ENCODE measurements around the gene NUDT22. TPM values are rescaled to one million over a fixed set of nuclear protein-coding genes. Genes with fewer than 3 reads are reported as not detected.

NUDT22 gene
- total RNA-seq, 2 donors from 2014 or later, result 78.6 to 92.9 TPM

DNA sequence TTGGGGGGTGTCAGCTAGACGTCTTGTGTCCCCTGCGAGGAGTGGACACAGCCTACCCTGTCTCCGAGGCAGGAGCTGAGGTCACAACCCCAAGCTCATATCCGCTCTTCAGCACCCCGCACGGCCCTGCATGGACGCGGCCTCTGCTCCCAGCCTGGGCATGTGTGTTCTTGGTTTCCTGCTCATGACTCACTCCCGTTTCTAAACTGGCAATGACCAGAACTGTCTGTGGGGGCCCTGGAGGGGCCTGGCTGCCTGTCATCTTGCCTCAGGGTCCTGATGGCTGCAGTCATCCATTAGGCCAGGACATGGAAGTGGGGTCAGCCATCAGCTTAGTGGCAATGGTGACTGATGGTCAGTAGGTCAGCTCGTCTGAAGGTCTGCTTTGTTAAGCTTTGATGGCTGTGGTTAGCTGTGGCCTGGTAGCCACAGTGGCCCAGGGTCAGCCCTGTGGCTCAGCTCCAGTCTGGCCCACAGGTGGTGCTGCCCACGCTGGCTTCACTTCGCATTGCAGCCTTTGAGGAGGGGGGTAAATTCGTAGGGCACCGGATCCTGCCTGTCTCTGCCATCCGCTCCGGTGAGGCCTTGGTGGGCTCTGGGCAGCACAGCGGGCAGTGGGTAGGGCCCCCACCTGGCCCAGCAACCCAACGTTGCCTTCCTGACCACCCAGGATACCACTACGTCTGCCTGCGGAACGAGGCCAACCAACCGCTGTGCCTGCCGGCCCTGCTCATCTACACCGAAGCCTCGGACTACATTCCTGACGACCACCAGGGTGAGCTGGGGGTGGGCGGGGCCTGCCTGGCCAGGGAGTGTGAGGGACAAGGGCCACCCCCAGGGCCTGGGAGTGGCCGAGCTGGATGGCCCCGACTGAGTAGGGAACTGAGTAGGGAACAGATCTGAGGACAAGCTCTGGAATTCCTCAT, 37.2 kb downstream of the NUDT22 start:
- Mint-ChIP-seq H3K27ac (no peak overlapping the region), H3K9me3 (no peaks in the 10 kb centered on the region), H3K4me3 (no peak overlapping the region), H3K4me1 (ENCODE audit: low read depth) (peaks cover 19% of the 10 kb centered on the region), H3K27me3 (ENCODE audit: low read depth) (no peaks in the 10 kb centered on the region), H3K36me3 (ENCODE audit: insufficient read depth in 2 of 2) (peaks cover 2% of the 10 kb centered on the region in 2 donors)
- no peak for ATAC-seq (replicated peaks in 1 of 2)
- no peak for DNase-seq

DNA sequence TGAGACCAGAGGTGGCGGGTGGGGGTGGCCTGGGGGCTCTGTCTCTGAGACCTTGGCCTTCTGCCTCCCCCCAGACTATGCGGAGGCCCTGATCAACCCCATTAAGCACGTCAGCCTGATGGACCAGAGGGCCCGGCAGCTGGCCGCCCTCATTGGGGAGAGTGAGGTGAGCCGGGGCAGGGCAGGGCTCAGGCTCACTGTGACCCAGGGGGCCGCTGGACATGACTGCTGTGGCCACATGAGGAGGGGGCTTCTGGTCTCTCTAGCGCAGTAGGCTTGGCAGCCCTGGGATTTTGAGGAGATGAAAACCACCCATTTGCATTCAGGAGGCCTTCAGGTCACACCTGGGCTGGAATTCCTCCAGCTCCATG, 37.9 kb downstream of the NUDT22 start:
- H3K27ac Mint-ChIP-seq, result no peak overlapping the region
- peaks cover 2 to 3% of the 10 kb centered on the region in 2 donors for H3K36me3 Mint-ChIP-seq (ENCODE audit: insufficient read depth in 2 of 2)
- ATAC-seq (replicated peaks in 1 of 2), result no peak
- no peak for DNase-seq
- no peaks in the 10 kb centered on the region for H3K9me3 Mint-ChIP-seq
- H3K4me3 Mint-ChIP-seq, result no peak overlapping the region
- H3K27me3 Mint-ChIP-seq (ENCODE audit: low read depth), result no peaks in the 10 kb centered on the region
- peaks cover 26% of the 10 kb centered on the region for H3K4me1 Mint-ChIP-seq (ENCODE audit: low read depth)

DNA sequence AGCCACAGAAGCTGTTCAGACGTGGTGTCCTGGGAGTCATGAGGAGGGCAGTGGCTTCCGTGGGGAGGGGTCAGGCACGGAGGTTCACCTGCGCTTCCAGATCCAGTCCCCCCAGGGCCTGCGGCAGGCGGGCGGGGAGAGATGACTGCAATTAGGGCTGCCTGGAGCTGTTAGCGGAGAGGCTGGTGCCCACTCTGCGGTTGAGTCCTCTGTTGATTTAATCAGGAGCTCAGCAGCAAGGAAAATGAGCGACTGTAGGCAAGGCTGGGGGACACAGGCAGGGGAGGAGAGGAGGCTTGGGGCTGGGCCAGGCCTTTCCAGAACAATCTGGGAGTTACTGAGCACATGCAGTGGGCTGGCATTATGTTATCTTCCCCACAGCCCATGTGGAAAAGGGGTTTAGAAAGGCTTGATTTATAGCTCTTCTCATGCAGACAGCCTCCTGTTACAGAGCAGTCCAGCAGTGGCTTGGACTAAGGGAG, 38.3 kb downstream of the NUDT22 start:
- no peak for ATAC-seq (replicated peaks in 1 of 2)
- no peak overlapping the region for H3K27ac Mint-ChIP-seq
- no peak overlapping the region for H3K4me3 Mint-ChIP-seq
- no peak for DNase-seq
- no peaks in the 10 kb centered on the region for H3K9me3 Mint-ChIP-seq
- H3K27me3 Mint-ChIP-seq (ENCODE audit: low read depth), result no peaks in the 10 kb centered on the region
- H3K36me3 Mint-ChIP-seq (ENCODE audit: insufficient read depth in 2 of 2), result peaks cover 2 to 6% of the 10 kb centered on the region in 2 donors
- peaks cover 25% of the 10 kb centered on the region for H3K4me1 Mint-ChIP-seq (ENCODE audit: low read depth)

DNA sequence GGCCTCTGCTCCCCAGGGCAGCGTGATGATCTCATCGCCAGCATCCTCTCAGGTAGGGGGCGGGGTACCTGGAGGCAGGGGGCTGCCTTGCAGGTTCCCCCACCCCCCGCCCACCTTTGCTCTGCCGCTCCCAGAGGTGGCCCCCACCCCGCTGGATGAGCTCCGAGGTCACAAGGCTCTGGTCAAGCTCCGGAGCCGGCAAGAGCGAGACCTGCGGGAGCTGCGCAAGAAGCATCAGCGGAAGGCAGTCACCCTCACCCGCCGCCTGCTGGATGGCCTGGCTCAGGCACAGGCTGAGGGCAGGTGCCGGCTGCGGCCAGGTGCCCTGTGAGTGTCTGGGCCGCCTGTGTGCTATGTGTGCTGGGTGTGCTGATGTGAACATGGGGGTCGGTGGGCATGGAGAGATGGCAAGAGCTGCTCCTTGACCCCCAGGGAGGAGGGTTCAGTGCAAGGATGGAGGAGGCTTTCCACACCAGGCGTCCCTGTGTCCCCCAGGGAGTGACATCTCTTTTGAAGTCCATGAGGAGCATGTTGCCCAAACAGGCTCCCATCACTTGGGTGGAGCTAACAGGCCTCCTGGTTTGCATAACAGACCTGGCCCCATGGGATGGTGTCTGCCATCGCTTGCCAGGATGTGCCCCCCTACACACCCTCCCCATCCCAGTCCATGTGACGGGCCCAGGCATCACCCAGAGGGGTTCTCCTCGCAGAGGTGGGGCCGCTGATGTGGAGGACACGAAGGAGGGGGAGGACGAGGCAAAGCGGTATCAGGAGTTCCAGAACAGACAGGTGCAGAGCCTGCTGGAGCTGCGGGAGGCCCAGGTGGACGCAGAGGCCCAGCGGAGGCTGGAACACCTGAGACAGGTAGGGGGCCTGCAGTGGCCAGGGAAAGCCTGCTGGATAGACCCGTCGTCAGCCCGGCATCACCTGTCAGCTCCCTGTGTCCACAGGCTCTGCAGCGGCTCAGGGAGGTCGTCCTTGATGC, 39.4 kb downstream of the NUDT22 start:
- no peak overlapping the region for H3K4me3 Mint-ChIP-seq
- no peaks in the 10 kb centered on the region for H3K27me3 Mint-ChIP-seq (ENCODE audit: low read depth)
- no peak overlapping the region for H3K27ac Mint-ChIP-seq
- no peak for ATAC-seq (replicated peaks in 1 of 2)
- peaks cover 0 to 7% of the 10 kb centered on the region in 2 donors for H3K36me3 Mint-ChIP-seq (ENCODE audit: insufficient read depth in 2 of 2)
- no peak for DNase-seq
- H3K9me3 Mint-ChIP-seq, result no peaks in the 10 kb centered on the region
- peaks cover 20% of the 10 kb centered on the region for H3K4me1 Mint-ChIP-seq (ENCODE audit: low read depth)

DNA sequence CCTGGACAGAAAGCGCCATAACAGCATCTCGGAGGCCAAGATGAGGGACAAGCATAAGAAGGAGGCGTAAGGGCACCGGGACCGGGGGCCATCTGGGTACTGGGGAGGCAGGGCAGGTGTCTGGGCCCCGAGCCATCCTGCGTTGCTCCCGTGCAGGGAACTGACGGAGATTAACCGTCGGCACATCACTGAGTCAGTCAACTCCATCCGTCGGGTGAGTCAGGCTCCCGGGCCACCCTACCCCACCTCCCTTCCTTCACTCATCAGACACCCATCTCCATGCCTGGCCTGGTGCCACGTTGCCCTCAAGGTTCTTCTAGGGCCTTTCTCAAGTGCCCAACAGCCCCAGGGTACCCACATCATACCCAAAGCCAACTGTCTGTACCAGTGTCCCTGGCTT, 40.3 kb downstream of the NUDT22 start:
- H3K36me3 Mint-ChIP-seq (ENCODE audit: insufficient read depth in 2 of 2), result peaks cover 0 to 7% of the 10 kb centered on the region in 2 donors
- H3K27ac Mint-ChIP-seq, result no peak overlapping the region
- H3K27me3 Mint-ChIP-seq (ENCODE audit: low read depth), result no peaks in the 10 kb centered on the region
- H3K4me1 Mint-ChIP-seq (ENCODE audit: low read depth), result peaks cover 20% of the 10 kb centered on the region
- ATAC-seq (replicated peaks in 1 of 2), result no peak
- no peak for DNase-seq
- no peak overlapping the region for H3K4me3 Mint-ChIP-seq
- no peaks in the 10 kb centered on the region for H3K9me3 Mint-ChIP-seq

DNA sequence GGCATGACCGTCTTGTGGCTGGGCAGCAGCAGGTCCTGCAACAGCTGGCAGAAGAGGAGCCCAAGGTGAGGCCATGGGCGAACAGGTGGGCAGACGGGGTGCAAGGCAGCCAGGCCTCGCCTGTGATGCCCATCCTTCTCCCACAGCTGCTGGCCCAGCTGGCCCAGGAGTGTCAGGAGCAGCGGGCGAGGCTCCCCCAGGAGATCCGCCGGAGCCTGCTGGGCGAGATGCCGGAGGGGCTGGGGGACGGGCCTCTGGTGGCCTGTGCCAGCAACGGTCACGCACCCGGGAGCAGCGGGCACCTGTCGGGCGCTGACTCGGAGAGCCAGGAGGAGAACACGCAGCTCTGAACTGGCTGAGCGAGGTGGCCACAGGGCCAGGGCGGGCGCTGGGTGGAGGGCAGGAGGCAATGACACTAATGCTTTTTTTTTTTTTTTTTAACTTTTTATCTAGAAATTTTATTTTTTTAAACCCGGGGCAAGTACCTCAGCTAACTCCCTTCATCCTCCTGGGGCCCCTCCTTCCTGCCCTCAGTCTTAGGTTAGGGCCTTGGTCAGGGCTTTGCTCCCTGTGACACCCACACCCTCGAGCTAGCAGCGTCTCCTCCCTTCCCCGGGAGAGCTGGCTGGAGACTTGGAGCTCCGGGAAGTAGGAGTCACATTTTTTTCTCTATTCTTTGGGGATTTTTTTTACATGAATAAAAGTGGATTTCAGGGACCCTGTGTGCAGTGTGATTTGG, 41.3 kb downstream of the NUDT22 start:
- Mint-ChIP-seq H3K4me3 (peak overlapping the region; percentile 42 to 90), H3K27me3 (ENCODE audit: low read depth) (no peaks in the 10 kb centered on the region), H3K4me1 (ENCODE audit: low read depth) (peaks cover 27% of the 10 kb centered on the region), H3K27ac (no peak overlapping the region), H3K36me3 (ENCODE audit: insufficient read depth in 2 of 2) (peaks cover 0 to 7% of the 10 kb centered on the region in 2 donors), H3K9me3 (no peaks in the 10 kb centered on the region)
- ATAC-seq (replicated peaks in 1 of 2) (no peak), DNase-seq (no peak)

DNA sequence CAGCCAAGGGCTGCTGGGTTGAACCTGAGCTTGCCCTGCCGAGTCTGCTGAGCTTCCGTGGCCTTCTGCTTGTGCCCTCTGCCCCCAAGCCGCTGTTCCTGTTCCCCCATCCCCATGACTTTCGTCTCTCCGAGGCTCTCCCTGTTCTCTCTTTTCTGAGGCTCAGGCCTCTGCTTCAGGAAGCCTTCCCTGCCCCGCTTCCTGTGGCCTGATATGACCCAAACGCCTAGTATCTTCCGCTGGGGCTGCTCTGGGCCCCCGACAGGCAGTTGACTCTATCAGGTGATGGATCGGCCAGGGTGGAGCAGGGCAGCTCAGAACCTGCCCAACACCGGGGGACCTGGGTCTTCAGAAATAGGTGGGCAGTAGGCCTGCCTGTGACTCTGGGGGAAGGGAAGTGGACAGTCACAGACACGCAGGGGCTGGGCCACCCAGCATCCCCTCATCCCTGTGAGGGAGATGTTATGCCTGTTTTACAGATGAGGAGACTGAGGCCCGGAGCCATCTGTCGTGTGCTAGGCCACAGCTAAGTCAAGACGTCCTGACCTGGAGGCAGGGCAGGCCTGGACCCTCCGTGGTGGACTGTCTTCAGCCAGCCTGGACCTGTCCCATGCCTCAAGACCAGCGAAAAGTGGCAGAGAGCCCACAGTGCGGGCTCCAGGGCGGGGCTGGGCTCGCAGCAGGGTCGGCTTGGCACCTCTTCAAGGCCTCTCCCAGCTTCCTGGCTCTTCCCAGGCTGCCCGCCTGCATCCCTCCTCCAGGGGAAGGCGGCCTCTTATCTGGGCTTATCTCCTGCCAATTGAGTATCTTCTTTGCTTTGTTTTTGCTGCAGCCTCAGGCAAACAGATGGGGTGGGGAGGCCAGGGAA, 42.2 kb downstream of the NUDT22 start:
- ATAC-seq (replicated peaks in 1 of 2) (no peak), DNase-seq (no peak)
- Mint-ChIP-seq H3K4me3 (peak overlapping the region; percentile 90 to 100), H3K4me1 (ENCODE audit: low read depth) (peaks cover 29% of the 10 kb centered on the region), H3K27me3 (ENCODE audit: low read depth) (no peaks in the 10 kb centered on the region), H3K36me3 (ENCODE audit: insufficient read depth in 2 of 2) (peaks cover 0 to 7% of the 10 kb centered on the region in 2 donors), H3K27ac (peak overlapping the region; percentile 81), H3K9me3 (no peaks in the 10 kb centered on the region)

DNA sequence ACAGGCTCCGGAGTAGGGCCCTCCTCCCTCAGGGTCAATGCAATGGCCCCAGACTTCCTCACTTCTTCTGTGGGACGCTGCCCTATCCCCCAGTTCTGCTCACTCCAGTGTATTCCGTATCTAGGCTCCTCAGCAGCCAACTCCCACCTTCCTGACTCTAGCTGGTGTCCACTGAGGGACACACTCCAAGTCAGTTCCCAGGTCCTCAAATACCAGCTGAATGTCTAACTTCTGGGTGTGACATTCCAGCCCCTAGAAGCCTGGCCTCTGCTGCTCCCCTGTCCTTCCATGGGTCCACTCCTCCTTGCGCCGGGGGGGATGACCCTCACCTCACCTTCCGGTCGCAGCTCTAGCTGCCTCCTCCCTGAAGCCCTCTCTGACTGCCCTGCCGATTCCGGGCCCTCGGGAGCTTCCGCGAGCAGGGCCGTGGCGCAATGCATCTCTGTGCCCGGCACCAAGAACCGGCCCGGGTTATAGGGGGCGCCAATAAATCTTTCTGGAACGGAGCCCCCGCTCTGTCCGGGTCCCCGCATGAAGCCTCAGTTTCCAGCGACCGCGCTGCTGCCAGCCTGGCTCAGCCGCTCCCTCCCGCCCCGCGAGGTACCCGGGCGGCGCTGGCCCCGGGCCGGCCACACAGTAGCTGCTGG, 42.9 kb downstream of the NUDT22 start:
- Mint-ChIP-seq H3K36me3 (ENCODE audit: insufficient read depth in 2 of 2) (peaks cover 0 to 7% of the 10 kb centered on the region in 2 donors), H3K4me1 (ENCODE audit: low read depth) (peaks cover 29% of the 10 kb centered on the region), H3K9me3 (no peaks in the 10 kb centered on the region), H3K27ac (peak overlapping the region; percentile 81), H3K27me3 (ENCODE audit: low read depth) (no peaks in the 10 kb centered on the region), H3K4me3 (peak overlapping the region; percentile 90 to 100)
- DNase-seq (peak; percentile 62 to 71), ATAC-seq (replicated peaks in 1 of 2) (peak; percentile 14 to 34)

DNA sequence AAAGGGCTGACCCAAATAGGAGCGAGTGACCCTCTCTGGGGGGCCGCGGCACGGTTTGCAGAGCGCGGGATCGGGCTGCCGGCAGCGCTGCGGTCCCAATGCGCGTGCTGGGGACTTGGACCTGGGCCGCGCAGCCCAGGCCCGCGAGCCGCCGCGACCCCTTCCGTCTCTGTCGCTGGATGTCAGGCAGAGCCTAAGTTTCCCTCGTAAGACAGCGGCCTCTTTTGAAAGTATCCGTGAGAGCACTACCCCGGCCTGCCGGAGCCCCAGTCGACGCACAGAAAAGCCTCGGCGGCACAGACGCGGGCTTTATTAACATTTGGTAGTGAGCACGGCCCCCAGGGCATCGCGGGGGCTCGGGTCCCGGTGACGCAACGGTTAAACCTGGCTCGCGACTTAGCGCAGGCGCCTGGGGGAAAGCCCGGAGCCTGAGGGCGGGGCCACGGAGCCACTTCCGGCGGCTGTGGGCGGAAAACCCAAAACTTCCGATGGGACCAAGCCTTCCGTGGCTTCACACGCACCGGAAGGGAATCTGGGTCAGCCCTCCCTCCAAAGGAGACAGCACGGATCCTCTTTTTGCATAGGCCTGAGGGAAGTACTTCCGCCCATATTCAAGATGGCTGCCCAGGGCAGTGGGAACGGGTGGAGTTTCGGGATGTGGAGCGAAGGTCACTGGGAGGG, 43.6 kb downstream of the NUDT22 start:
- Mint-ChIP-seq H3K27me3 (ENCODE audit: low read depth) (no peaks in the 10 kb centered on the region), H3K36me3 (ENCODE audit: insufficient read depth in 2 of 2) (peaks cover 0 to 7% of the 10 kb centered on the region in 2 donors), H3K27ac (peak overlapping the region; percentile 98), H3K4me1 (ENCODE audit: low read depth) (peaks cover 29% of the 10 kb centered on the region), H3K9me3 (no peaks in the 10 kb centered on the region), H3K4me3 (peak overlapping the region; percentile 90 to 100)
- ATAC-seq (replicated peaks in 1 of 2) (peak; percentile 76 to 80), DNase-seq (peak; percentile 98)

DNA sequence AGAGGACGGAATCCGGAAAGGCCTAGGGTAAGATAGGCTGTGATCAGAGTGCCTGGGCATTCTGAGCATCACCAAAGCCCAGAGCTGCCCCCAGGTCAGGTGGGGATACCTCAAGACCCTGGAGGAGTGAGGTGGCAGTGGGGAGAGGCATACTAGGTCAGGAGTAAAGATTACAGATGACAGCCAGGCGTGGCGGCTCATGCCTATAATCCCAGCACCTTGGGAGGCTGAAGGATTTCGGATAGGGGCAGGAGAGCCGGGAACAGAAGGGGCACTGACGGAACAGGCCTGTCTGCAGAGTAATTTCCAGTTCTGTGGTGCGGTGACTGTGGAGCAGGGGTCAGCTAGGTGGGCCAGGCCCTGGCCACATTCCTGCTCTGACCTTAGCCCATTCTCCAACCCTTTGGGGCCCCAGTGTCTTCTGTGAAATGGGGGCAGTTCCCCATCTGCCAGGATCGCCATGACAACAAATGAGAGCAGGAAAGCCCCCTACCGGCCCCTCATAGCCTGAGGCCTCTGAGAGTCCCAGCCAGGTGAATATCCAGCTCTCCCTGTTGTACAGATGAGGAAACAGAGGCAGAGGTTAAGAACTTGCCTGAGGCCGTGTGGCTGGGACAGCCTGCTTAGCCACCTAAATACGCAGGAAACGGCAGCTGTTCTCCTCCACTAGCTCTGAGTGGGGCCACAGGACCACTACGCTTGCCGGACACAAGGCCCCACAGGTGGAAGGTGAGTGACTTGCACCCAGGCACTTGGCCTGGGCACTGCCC, 49.1 kb downstream of the NUDT22 start:
- no peak overlapping the region for H3K27ac Mint-ChIP-seq
- no peak for ATAC-seq (replicated peaks in 1 of 2)
- H3K4me3 Mint-ChIP-seq, result no peak overlapping the region
- peaks cover 10% of the 10 kb centered on the region for H3K4me1 Mint-ChIP-seq (ENCODE audit: low read depth)
- H3K27me3 Mint-ChIP-seq (ENCODE audit: low read depth), result no peaks in the 10 kb centered on the region
- no peak for DNase-seq
- H3K36me3 Mint-ChIP-seq (ENCODE audit: insufficient read depth in 2 of 2), result peaks cover 0 to 2% of the 10 kb centered on the region in 2 donors
- no peaks in the 10 kb centered on the region for H3K9me3 Mint-ChIP-seq
